NCI-H524 (cell line): Measurements from ENCODE around the gene ADD3.
"Not testable (repeated sequence)": the region's sequence is repeated elsewhere in the genome, so short reads cannot be mapped to it uniquely, and the experiment has no call there.

Source experiments
- DNase-seq, 2 experiments: peaks; one replicate each; lab custom pipeline; 2025; lab: John Stamatoyannopoulos, UW

ADD3 gene

GRCh38 chr10:110032801-110033700, 25.3 kb downstream of the ADD3 start:
- DNase-seq: no peak

GRCh38 chr10:110033701-110034235, 26.0 kb downstream of the ADD3 start:
- DNase-seq: no peak

GRCh38 chr10:110034596-110034995, 26.8 kb downstream of the ADD3 start:
- DNase-seq: no peak

GRCh38 chr10:110035070-110035921, 27.5 kb downstream of the ADD3 start:
- DNase-seq: no peak

GRCh38 chr10:110036640-110037039, 28.9 kb downstream of the ADD3 start:
- DNase-seq: no peak

- no peak for DNase-seq
Measured at GRCh38 chr10:110039254-110039653, 31.5 kb downstream of the ADD3 start.

GRCh38 chr10:110040108-110040507, 32.3 kb downstream of the ADD3 start:
- no peak for DNase-seq

- DNase-seq: no peak
Measured at GRCh38 chr10:110040767-110041478, 33.1 kb downstream of the ADD3 start.

- no peak for DNase-seq
Measured at GRCh38 chr10:110041479-110041829, 33.7 kb downstream of the ADD3 start.

GRCh38 chr10:110042181-110042580, 34.4 kb downstream of the ADD3 start:
- no peak for DNase-seq

- no peak for DNase-seq
Measured at GRCh38 chr10:110042891-110043290, 35.1 kb downstream of the ADD3 start.

GRCh38 chr10:110044681-110045080, 36.9 kb downstream of the ADD3 start:
- no peak for DNase-seq

GRCh38 chr10:110045772-110046171, 38.0 kb downstream of the ADD3 start:
- DNase-seq: no peak

GRCh38 chr10:110048145-110048544, 40.4 kb downstream of the ADD3 start:
- DNase-seq: not testable (repeated sequence)

GRCh38 chr10:110048781-110049180, 41.0 kb downstream of the ADD3 start:
- no peak for DNase-seq

GRCh38 chr10:110049889-110050591, 42.3 kb downstream of the ADD3 start:
- not testable (repeated sequence) for DNase-seq

- no peak for DNase-seq
Measured at GRCh38 chr10:110051487-110051886, 43.7 kb downstream of the ADD3 start.

GRCh38 chr10:110052916-110053315, 45.1 kb downstream of the ADD3 start:
- no peak for DNase-seq

GRCh38 chr10:110056822-110057221, 49.0 kb downstream of the ADD3 start:
- no peak for DNase-seq

GRCh38 chr10:110057456-110057855, 49.7 kb downstream of the ADD3 start:
- no peak for DNase-seq

- DNase-seq: no peak
Measured at GRCh38 chr10:110058212-110058611, 50.4 kb downstream of the ADD3 start.
